HUES48 (cell line): ENCODE measurements around the gene CEMIP.

Source experiments
- H3K27ac ChIP-seq: one replicate; pipeline ENCODE4 v1.7.0; 2013; ENCODE audit warnings: low read depth, low read length, inconsistent platforms
- H3K27me3 ChIP-seq: 2 replicates; pipeline ENCODE4 v1.6.1; 2013; ENCODE audit warnings: mild to moderate bottlenecking, low read length; ENCODE audit not compliant: control insufficient read depth, insufficient read depth
- H3K36me3 ChIP-seq: 2 replicates; pipeline ENCODE4 v1.6.1; 2013; ENCODE audit warnings: low read length; ENCODE audit not compliant: control insufficient read depth, insufficient read depth
- H3K4me1 ChIP-seq: 2 replicates; pipeline ENCODE4 v1.6.1; 2013; ENCODE audit warnings: mild to moderate bottlenecking, low read length; ENCODE audit not compliant: control insufficient read depth, insufficient read depth
- H3K4me3 ChIP-seq: 2 replicates; pipeline ENCODE4 v1.5.1; 2013; ENCODE audit warnings: mild to moderate bottlenecking, low read depth, low read length
- H3K9ac ChIP-seq: 2 replicates; pipeline ENCODE4 v1.6.1; 2013; ENCODE audit warnings: mild to moderate bottlenecking, low read depth, low read length, moderate library complexity
- H3K9me3 ChIP-seq: 2 replicates; pipeline ENCODE4 v1.6.1; 2013; ENCODE audit warnings: low read length; ENCODE audit not compliant: control insufficient read depth, insufficient read depth

Gene CEMIP

GRCh38 chr15:80939216-80939615, 160.0 kb downstream of the CEMIP start:
- Histone ChIP-seq H3K27ac (no peak overlapping the region), H3K4me3 (no peak overlapping the region), H3K9ac (no peak overlapping the region), H3K4me1 (no peaks in the 10 kb centered on the region), H3K36me3 (peaks cover 20% of the 10 kb centered on the region), H3K9me3 (no peaks in the 10 kb centered on the region), H3K27me3 (no peaks in the 10 kb centered on the region)

- Histone ChIP-seq H3K27ac (no peak overlapping the region), H3K36me3 (peaks cover 31% of the 10 kb centered on the region)
Measured at GRCh38 chr15:80940331-80940730, 161.2 kb downstream of the CEMIP start.

GRCh38 chr15:80940851-80941250, 161.7 kb downstream of the CEMIP start:
- Histone ChIP-seq H3K4me1 (no peaks in the 10 kb centered on the region), H3K36me3 (peaks cover 34% of the 10 kb centered on the region), H3K27me3 (no peaks in the 10 kb centered on the region), H3K9me3 (no peaks in the 10 kb centered on the region), H3K4me3 (no peak overlapping the region), H3K9ac (no peak overlapping the region), H3K27ac (no peak overlapping the region)

More at GRCh38 chr15:80940331-80940730, 161.2 kb downstream of the CEMIP start:
- H3K9ac ChIP-seq, result no peak overlapping the region
- H3K27me3 ChIP-seq, result no peaks in the 10 kb centered on the region
- no peaks in the 10 kb centered on the region for H3K4me1 ChIP-seq
- H3K4me3 ChIP-seq, result no peak overlapping the region
- H3K9me3 ChIP-seq, result no peaks in the 10 kb centered on the region

- H3K9ac ChIP-seq, result no peak overlapping the region
- no peak overlapping the region for H3K4me3 ChIP-seq
- H3K27me3 ChIP-seq, result no peaks in the 10 kb centered on the region
- H3K9me3 ChIP-seq, result no peaks in the 10 kb centered on the region
- no peaks in the 10 kb centered on the region for H3K4me1 ChIP-seq
- no peak overlapping the region for H3K27ac ChIP-seq
- peaks cover 45% of the 10 kb centered on the region for H3K36me3 ChIP-seq
Measured at GRCh38 chr15:80942266-80942665, 163.1 kb downstream of the CEMIP start.

- H3K4me1 ChIP-seq, result no peaks in the 10 kb centered on the region
- H3K27ac ChIP-seq, result no peak overlapping the region
- peaks cover 52% of the 10 kb centered on the region for H3K36me3 ChIP-seq
- H3K27me3 ChIP-seq, result no peaks in the 10 kb centered on the region
- H3K9ac ChIP-seq, result no peak overlapping the region
- H3K4me3 ChIP-seq, result no peak overlapping the region
- no peaks in the 10 kb centered on the region for H3K9me3 ChIP-seq
Measured at GRCh38 chr15:80942746-80943565, 163.8 kb downstream of the CEMIP start.

- H3K27me3 ChIP-seq, result no peaks in the 10 kb centered on the region
- no peak overlapping the region for H3K9ac ChIP-seq
- H3K4me3 ChIP-seq, result no peak overlapping the region
- peaks cover 59% of the 10 kb centered on the region for H3K36me3 ChIP-seq
- no peaks in the 10 kb centered on the region for H3K4me1 ChIP-seq
- no peak overlapping the region for H3K27ac ChIP-seq
- no peaks in the 10 kb centered on the region for H3K9me3 ChIP-seq
Measured at GRCh38 chr15:80944818-80945217, 165.6 kb downstream of the CEMIP start.

- Histone ChIP-seq H3K27ac (no peak overlapping the region), H3K4me3 (no peak overlapping the region), H3K27me3 (no peaks in the 10 kb centered on the region), H3K9ac (no peak overlapping the region), H3K36me3 (peaks cover 62% of the 10 kb centered on the region), H3K9me3 (no peaks in the 10 kb centered on the region), H3K4me1 (no peaks in the 10 kb centered on the region)
Measured at GRCh38 chr15:80945605-80946004, 166.4 kb downstream of the CEMIP start.

GRCh38 chr15:80946576-80946975, 167.4 kb downstream of the CEMIP start:
- H3K9ac ChIP-seq, result no peak overlapping the region
- H3K4me1 ChIP-seq, result no peaks in the 10 kb centered on the region
- H3K27me3 ChIP-seq, result no peaks in the 10 kb centered on the region
- no peak overlapping the region for H3K4me3 ChIP-seq
- H3K36me3 ChIP-seq, result peaks cover 68% of the 10 kb centered on the region
- no peaks in the 10 kb centered on the region for H3K9me3 ChIP-seq
- no peak overlapping the region for H3K27ac ChIP-seq

- Histone ChIP-seq H3K4me3 (no peak overlapping the region), H3K9ac (no peak overlapping the region), H3K36me3 (peaks cover 64% of the 10 kb centered on the region), H3K27ac (no peak overlapping the region), H3K4me1 (peaks cover 2% of the 10 kb centered on the region; the same call in 1 of the 2 replicates), H3K9me3 (no peaks in the 10 kb centered on the region), H3K27me3 (no peaks in the 10 kb centered on the region)
Measured at GRCh38 chr15:80948651-80949292, 169.6 kb downstream of the CEMIP start.

GRCh38 chr15:80949756-80950155, 170.6 kb downstream of the CEMIP start:
- peaks cover 59% of the 10 kb centered on the region for H3K36me3 ChIP-seq

More at GRCh38 chr15:80949756-80950155, 170.6 kb downstream of the CEMIP start:
- Histone ChIP-seq H3K9ac (no peak overlapping the region), H3K4me1 (peaks cover 12% of the 10 kb centered on the region), H3K27me3 (no peaks in the 10 kb centered on the region), H3K27ac (no peak overlapping the region), H3K4me3 (no peak overlapping the region), H3K9me3 (no peaks in the 10 kb centered on the region)
